ENCODE data around the gene XXYLT1.
"Not testable (repeated sequence)": the region's sequence is repeated elsewhere in the genome, so short reads cannot be mapped to it uniquely, and the experiment has no call there.

Gene XXYLT1

DNA sequence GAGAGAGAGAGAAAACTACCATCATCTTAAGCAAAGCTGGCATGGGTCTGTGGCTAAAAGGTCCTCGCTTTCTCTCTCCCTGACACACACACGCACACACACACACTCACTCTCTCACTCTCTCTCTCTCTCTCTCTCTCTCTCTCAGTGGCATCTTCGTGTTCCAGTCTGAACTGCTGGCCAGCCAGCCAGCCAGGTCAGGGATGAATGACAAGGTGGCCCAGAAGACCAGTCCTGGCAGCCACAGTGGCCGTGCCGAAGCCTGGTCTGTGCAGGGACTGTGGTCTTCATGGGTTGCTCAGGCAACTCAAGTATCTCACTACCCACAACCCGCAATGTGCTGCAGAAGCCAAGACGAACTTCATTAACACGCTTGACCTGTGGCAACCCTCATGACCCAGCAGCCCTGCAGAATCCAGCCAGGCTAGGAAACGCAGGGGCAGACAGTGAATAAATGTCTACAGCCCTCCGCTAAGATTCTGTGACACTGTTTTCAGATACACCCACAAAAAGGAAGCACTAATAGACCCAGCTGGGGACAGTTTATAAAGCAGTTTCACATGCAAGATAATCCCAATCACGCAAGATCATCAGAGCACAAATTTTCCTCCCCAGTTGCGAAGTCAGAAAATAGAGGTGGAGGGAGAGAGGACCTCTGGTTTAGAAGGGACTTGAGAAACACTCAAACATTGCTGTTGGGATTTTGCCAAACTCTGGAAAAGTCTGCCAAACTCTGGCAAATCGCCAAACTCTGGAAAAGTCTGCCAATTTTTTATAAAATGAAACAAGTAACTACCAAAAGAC lies 66.4 kb downstream of the XXYLT1 start:
- DNase-seq: no peak

DNA sequence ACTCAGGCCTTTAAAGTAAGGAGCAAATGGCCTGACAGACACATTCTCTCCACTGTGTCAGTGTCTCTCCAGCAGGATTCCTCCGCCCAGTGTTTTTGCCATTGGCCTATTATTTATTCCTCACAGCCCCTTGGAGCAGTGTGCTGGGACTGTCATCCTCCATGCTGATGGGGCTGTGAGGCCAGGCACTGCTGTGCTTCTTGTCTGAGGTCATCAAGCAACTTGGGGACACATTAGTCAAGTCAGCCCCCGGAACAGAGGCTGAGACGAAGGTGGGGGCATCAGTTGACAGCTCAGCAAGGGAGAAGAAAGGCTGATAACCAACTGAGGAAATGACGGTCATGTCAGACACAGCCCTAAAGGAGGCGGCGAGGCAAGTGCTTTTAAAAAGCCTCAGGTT lies 67.4 kb downstream of the XXYLT1 start:
- DNase-seq: no peak

DNA sequence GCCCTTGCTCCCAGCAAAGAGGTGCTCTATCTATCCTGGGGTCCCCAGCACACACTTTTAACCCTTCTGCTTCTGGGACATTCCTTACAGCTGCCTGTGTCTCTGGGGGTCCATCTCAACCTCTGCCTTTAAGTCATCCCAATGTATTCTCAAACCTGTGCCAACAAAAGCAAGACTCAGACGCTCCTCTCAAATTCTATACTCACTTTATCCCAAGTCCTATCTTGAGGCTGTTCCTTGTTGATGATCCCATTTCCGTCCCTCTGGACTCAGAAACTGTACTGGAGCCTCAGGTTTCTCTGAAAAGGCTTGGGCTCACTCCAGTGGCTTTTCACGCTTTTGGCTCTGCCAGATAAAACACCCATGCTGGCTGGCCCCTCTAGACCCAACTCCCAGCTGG lies 69.7 kb downstream of the XXYLT1 start:
- no peak for DNase-seq

DNA sequence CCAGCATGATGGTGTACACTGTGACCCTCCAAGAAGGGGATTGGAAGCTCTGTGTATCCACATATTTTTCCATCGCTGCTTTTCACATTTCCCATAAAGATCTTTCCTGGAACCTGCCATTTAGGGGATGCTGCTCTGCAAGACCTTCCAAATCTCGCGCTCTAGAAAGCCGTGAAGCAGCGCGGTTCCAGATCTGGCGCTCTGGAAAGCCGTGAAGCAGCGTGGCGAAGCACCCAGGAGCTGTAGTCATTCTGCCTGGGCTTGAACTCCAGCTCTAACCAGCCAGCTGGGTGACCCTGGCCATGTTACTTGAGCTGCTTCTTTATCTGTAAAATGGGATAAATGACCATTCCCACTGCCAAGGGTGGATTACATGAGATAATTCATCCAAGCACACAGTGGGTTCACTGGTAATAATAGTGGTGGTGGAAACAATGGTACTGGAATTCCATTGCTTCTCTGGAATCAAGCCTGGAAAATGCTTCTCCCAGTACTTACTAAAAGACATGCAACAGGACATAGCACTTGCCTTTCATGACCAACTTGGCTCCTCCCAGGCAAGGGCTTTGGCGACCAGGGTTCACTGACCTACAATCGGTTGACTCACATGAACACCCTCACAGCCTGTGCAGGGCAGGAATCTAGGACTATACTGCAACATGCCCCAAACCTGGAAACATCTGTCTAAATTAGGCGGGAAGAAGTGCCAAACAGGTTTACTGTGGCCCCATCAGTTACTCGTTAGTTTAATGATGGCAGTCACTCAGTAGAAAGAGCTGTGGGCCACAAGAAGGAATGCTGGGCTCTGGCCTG lies 70.7 kb downstream of the XXYLT1 start:
- no peak for DNase-seq

DNA sequence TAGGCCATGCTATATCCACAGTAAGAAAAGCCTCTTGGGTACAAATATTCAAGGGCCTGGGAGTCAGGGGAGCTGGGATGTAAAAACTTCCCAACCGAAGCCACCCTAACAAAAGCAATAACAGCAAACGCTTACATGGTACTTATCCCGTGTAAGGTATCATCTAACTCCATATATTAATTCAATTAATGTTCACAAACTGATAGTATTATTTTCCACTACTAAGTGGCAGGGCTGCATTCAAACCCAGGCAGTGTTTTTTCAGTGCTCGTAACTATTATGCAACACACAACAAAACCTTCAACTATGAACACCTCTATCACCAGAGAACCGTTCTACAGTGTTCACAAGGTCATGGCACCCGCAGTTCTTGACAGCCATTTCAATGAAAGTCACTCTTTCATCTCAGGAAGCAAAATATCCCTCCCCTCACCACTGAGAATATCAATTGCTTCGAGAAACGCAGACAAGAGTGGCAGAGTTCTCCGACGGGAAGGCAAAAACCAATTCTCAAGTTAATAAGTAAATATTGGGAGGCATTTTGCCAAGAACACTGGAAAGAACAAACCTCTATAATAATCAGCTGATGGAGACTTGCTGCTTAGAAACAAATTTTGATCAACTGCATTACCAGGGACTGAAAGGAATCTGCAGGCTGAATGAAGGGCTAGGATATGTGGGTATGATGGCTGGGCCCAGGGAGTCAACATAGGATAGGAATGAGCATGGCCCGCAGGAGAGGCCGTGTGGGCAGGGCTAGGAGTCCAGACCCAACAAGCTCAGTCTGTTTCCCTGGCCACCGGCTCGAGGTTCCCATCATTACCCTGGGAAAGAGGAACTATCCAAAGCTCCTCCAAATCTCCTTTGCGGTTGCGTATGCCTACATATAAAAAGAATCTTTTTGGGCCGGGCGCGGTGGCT lies 72.3 kb downstream of the XXYLT1 start:
- no peak for DNase-seq

DNA sequence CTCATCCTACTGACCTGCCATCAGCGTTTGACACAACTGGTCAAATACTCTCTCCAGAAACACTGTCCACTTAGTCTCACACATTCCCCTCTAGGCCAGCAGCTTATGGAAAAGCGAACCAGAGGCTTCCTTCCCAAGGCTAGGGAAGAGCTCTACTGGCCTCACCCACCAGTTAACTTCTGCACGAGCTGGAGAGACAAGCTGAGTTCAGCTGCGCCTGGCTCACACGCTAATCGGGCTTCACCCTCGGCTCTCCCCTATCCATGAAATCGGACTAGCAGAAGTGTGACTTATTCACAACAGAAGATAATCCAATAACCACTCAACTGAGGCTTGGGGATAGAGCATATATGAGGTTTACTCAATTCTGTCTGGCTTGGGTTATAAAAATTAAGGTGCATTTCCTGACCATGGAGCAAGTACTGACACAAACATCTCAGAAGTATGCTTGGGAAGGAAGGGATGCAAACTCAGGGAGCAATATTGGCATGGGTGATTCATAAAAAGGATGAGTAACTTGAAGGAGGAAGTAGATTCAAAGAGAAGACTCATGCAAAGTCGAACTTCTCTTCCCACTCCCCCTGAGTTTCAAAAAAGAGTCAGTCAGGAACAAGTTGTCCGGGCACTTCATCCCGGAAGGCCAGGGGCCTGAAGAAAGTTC lies 73.1 kb downstream of the XXYLT1 start:
- no peak for DNase-seq

DNA sequence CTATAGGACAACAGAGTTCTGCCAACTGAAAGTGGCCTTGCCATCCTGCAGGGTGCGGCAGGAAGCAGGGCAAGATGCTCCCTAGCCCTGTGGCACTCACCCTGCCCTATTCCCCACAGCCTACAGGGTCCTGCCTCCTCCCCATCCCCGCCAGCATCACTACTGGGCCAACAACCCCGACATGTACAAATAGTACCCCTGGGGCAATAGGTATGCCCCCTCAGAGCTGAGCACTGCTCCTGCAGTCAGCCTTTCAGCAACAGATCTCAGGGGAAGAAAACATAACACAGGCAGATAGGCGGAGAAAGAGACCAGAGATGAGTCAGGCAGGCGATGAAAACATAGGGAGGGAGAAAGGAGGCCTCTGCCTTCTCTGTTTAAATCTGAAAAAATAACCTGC lies 74.7 kb downstream of the XXYLT1 start:
- no peak for DNase-seq

DNA sequence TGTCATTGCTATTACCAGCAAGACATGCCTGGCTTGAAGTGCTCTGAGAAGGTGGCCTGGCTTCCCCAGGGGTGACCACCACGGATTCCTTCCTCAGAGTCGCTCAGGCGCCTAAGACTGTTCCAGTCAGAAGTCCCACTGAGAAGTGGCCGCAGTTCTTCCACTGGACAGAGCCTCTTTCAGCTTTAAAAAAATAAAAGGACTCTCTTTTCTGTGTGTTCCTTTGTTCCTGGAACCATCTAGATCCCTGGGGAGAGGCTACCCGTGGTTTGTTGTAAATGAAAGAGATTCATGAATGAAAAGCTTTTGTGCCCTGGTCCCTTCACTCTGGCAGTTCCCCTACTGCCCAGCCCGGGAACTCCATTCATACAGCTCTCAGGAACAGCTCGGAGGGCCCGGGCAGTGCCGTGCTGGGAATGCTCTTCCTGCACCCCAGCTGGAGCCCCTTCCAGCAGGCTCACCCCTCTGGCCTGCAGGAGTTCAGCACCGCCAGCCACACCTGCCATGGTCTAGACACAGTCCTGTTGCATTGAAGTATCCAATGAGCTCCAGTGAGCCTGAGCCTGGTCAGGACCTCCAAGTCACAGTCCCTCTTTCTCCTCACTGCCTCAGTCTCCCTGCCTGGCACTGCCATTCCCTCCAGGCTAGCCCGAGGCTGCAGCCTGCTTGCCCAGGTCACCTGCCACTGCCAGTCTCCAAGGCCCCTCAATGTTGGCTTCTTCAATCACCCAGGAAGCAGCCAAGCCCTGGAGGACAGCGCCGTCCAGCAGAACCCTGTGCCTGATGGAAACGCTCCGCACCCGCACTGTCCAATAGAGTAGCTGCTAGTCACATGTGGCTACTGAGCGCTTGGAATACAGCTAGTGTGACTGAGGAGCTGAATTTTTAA lies 75.4 kb downstream of the XXYLT1 start:
- no peak for DNase-seq

DNA sequence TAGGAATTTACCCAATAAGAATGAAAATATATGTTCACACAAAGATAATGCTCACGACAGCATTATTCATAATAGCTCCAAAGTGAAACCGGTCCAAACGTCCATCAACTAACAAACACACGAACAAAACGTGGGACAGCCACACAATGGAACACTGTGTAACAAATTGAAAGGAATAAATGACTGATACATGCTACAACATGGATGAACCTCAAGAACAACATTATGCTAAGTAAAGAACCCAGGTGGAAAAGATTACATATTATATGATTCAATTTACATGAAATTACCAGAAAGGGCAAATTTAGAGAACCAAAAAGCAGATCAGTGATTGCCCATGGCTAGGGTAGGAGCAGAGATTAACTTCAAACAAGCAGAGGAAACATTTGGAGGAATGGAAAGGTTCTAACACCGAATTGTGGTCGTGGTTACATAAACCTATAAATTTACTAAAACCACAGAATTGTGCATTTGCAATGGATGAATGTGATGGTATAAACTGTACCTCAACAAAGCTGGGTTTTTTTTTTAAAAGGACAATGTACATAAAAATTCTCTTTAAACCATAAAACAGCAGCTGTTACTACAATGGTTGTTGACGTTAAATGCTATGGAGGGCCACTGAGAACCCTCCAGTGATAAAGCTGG lies 76.3 kb downstream of the XXYLT1 start:
- DNase-seq: no peak

DNA sequence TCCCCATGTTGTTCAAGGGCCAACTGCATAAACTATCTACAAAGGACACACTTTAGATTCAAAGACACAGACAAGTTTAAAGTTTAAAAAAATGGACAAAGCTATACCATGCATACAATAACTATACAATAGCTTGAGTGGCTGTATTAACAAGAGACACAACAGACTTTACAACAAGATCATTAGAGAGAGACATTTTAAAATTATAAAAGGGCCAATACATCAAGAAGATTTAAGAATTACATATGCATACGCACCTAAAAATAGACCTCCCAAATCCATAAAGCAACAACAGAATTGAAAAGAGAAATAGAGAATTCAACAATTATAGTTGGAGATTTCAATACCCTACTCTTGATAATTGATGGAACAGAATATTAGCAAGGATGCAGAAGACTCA lies 79.4 kb downstream of the XXYLT1 start:
- no peak for DNase-seq

DNA sequence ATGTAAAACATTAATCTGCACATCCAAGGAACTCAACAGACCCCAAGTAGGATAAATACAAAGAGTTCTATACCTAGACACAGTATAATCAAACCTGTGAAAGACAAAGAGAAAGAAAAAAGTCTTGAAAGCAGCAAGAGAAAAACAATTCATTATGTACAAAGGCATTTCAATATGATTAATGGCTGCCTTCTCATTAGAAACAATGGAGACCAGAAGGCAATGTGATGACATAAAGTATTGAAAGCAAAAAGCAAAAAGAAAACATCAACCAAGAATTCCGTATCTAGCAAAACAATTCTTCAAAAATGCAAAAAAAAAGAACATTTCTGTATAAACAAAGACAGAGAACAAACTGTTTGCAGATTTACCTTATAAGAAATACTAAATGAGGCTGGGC lies 81.1 kb downstream of the XXYLT1 start:
- no peak for DNase-seq

DNA sequence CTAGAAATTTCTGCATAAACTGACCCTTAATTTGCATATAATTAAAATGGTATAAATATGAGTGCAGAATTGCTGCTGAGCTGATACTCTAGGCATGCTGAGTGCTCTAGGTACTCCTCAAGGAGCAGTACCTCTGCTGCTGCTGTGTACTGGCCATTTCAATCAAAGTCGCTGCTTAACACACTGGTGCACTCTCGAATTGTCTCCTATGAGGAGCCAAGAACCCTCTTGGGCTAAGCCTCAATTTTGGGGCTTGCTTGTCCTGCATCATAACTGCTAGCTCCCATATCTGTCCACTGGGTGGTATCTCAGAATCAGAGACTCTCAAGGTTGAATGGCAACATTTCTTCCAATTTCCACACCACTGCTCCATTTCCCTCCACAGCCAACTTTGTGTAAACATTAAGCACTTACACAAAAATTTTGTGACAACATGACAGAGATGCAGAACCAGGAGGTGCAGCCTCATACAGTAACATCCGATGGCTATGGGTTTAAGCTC lies 82.5 kb downstream of the XXYLT1 start:
- no peak for DNase-seq

DNA sequence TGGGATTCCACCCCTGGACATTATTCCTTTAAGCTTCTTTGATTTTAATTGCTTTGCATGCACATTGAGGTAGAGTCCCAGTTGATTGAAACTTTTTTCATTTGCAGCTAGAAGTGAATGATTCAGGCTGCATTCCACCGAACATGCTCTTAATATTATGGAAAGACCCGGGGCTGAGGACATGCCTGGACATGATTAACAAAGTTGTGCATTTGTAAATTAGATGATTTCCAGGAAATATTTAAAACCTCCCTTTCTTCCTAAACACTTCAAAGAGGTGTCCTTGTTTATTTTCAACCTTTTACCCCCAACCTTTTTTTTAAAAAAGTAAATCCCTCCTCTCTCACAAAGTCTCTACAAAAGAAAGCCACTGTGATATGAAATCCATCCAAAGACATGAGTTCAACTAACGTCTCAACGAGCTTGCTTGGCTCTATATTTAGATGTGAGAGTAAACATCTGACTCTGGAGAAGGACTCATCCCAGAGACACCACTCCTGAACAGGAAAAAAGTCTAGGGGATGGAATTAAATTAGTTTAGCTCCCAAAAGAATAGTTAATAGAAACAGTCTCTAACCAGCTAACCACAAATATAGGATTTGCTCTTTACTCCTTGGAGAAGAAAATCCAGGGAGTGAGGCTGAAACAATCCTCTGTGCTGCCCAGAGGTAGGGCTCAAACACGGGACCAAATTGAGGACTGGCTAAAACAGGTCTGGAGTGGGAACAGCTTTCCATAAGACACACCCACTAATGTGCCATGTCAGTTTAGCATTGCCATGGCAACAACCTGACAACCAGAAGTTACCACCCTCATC lies 83.1 kb downstream of the XXYLT1 start:
- DNase-seq: no peak

DNA sequence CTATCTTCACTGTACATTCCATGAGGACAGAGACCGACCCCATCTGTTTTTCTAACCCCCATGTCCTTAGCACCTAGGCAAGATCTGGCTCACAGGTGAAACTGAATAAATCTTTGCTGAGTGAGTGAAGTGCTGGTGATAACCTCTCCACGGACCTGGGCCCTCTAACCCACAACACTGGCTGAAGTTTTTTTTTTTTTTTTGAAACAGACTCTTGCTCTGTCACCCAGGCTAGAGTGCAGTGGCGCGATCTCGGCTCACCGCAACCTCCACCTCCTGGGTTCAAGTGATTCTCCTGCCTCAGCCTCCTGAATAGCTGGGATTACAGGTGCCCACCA lies 84.3 kb downstream of the XXYLT1 start:
- not testable (repeated sequence) for DNase-seq

DNA sequence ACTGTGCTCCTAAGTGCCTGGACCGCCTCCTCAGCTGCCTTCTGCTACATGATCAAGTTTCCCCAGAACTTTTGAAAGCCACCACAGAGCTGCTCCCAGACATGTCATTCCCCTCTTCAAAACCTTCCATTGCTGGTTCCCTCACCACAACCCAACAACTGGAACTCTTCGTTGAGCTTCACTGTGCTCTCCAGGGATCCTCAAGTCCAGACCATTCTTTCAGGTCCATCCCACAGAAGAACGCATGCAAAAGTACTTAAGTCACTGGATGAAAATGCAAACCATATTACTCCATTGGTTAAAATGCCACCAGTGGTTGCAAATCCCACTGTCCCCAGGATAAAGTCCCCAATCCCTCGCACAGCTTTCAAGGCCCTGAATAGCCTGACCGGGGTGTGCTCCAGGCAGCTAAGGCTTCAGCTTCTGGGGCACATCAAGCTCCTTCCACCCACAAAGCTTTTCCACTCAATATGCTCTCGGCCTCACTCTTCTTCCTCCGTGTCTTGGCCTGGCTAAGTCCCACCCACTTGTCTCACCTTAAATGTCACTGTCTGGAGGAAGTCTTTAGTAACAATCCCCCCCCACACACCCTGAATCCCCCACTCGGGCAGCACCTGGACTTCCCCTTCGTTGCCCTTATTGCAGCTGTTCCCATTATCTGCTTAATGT lies 84.8 kb downstream of the XXYLT1 start:
- no peak for DNase-seq

DNA sequence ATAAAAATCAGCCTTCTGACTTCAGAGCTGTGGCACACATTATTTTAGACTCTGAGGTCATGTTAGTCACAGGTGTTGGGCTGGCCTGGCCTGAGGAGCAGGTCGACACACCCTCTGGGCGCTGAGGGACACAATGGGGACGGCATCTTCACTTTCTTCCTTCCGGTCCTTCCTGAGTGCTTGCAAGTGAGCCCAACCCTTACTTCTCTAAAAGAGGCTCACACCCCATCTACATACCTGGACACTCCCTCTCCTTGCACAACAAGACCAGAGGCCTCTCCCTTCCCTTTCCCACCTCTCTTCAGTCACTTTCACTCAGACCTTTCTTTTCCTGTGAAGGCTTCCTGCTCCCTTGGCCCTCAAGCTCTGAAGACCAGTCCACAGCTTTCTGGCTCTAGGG lies 85.4 kb downstream of the XXYLT1 start:
- DNase-seq: no peak

DNA sequence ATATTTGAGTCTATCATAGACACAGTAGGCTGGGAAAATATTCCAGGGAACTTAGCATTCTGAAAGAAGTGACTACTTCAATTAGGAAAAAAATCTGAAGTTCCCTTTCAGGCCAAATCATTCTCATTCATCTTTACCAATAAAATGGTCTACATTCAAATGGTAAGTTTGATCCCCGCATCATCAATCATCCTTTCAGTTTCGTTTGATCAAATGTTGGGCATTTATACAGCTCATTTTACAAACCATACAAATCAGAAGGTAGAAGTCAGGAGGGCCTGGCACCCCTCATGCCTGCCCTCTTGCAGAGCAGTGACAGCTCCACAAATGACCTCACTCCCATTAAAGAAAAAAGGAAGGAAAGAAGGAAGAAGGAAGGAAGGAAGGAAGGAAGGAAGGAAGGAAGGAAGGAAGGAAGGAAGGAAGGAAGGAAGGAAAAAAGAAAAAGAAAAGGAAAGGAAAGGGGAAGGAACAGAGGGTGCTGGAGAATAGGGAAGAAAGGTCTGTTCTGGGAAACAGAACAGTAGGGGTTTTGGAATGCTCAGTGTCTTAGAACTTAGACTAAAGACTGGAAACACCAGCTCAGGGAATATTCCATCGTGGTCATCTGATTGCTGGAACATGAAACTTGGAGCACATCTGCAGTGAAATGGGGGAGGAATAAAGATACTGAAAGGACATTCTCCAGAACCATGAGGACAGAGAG lies 86.1 kb downstream of the XXYLT1 start:
- DNase-seq: no peak

DNA sequence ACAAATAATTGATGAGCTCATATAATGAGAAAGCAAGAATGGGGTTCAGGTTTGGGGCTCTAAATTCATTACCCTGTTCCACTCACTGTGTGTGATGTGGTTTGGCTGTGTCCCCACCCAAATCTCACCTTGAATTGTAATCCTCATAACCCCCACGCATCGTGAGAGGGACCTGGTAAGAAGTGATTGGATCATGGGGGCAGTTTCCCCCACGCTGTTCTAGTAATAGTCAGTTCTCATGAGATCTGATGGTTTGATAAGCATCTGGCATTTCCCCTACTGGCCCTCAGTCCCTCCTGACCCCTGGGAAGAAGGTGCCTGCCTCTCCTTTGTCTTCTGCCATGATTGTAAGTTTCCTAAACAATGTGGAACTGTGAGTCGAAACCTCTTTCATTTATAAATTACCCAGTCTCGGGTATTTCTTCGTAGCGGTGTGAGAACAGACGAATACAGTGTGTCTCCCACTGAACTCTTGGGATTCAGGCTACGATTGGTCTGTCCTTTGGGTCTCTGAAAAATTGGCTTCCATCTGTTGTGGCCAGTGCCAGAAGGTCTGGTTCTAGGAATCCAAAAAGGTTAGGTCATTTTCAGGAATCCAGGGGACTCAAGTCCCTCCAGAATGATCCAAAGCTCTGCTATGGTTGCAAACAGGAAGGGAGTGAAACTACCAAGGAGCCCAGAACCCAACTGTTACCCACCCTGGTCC lies 87.7 kb downstream of the XXYLT1 start:
- DNase-seq: peak; percentile 51
